Measurements from ENCODE around the gene STK25. TPM values are rescaled to one million over a fixed set of nuclear protein-coding genes. Genes with fewer than 3 reads are reported as not detected.
"Not testable (repeated sequence)": the region's sequence is repeated elsewhere in the genome, so short reads cannot be mapped to it uniquely, and the experiment has no call there.

STK25 gene
- polyA plus RNA-seq, 2 of the 4 experiments (the other 2 are of a cell fraction) = 101 to 138 TPM

DNA sequence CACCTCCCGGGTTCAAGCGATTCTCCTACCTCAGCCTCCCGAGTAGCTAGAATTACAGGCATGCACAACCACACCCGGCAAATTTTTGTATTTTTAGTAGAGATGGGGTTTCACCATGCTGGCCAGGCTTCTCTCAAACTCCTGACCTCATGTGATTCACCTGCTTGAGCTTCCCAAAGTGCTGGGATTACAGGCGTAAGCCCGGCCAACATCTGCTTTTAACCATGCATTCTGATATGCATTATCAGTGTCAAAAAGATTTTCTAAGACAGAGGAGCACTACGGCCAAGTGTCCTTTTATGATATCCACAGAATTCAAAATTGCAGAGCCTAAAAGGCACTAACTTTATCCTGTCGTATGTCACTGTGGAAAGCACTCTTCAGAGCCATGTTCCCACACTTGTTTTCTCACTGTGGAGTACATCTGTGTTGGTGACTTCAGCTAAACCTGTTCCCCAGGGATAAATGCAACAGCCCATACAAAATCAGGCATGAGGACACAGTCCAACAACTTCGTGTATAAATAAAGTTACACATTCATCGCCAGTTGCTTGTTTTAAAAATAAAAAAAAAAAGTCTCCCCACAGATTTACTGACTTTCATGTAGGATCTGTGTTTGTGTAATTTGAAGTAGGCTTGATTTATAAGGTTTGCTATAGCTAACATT is 56.4 kb downstream of the STK25 start (continued):
- TF ChIP-seq, protein P1, sequence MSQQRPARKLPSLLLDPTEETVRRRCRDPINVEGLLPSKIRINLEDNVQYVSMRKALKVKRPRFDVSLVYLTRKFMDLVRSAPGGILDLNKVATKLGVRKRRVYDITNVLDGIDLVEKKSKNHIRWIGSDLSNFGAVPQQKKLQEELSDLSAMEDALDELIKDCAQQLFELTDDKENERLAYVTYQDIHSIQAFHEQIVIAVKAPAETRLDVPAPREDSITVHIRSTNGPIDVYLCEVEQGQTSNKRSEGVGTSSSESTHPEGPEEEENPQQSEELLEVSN (IDR thresholded peaks at IDR 0.05; ENCODE audit: borderline replicate concordance, low read depth) = no peak
- no peak for TF ChIP-seq MAFK (IDR thresholded peaks at IDR 0.05; ENCODE audit: partially characterized antibody)
- TF ChIP-seq, protein P2, sequence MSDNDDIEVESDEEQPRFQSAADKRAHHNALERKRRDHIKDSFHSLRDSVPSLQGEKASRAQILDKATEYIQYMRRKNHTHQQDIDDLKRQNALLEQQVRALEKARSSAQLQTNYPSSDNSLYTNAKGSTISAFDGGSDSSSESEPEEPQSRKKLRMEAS (IDR thresholded peaks at IDR 0.05) = no peak
- TF ChIP-seq, protein P3, sequence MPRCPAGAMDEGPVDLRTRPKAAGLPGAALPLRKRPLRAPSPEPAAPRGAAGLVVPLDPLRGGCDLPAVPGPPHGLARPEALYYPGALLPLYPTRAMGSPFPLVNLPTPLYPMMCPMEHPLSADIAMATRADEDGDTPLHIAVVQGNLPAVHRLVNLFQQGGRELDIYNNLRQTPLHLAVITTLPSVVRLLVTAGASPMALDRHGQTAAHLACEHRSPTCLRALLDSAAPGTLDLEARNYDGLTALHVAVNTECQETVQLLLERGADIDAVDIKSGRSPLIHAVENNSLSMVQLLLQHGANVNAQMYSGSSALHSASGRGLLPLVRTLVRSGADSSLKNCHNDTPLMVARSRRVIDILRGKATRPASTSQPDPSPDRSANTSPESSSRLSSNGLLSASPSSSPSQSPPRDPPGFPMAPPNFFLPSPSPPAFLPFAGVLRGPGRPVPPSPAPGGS (IDR thresholded peaks at IDR 0.05) = no peak
- no peak for TF ChIP-seq CHD4 (IDR thresholded peaks at IDR 0.05; ENCODE audit: borderline replicate concordance)
- TF ChIP-seq ESRRA (IDR thresholded peaks at IDR 0.05; ENCODE audit: borderline replicate concordance, low read length) = no peak

DNA sequence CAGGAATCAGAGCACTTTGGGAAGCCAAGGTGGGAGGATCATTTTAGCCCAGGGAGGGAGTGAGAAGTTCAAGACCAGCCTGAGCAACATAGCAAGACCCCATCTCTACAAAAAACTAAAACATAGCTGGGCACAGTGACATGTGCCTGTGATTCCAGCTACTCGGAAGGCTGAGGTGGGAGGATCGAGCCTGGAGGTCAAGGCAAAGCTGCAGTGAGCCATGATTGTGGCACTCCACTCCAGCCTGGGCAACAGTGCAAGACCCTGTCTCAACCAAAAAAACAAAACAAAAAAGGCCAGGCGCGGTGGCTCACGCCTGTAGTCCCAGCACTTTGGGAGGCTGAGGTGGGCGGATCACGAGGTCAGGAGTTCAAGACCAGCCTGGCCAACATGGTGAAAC is 58.3 kb downstream of the STK25 start:
- FAIRE-seq; H3K4me2 ChIP-seq; H3K9me3 ChIP-seq; H3K27ac ChIP-seq; H3K4me3 ChIP-seq; ATAC-seq; CTCF ChIA-PET; DNase-seq (ENCODE audit: low read depth in 1 of 2, low spot score in 1 of 2); POLR2A ChIA-PET; H3K4me1 ChIP-seq: not testable (repeated sequence)
- WGBS (ENCODE audit: missing lambda C conversion rate) = 95% methylated on average over 7 of the region's 7 CpGs

DNA sequence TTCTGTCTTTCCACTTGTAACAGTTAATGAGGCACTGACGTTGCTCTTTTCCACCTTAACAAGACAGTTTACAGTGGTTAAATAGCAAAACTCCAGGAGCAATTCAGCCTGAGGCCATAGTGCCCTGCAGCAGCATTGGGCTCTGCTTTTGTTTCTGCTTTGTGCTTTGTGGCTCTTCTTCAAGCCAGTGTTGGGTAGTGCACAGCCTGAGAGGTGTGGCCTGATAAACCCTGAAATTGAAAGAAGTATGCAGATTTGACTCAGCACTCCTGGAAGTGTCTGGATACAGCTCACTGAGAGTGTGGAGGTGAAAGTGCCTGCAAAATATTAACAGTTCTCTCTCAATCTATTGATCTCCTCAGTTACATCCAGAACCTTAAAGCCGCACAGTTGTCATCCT is 63.0 kb downstream of the STK25 start:
- Histone ChIP-seq H3K27ac (no peak overlapping the region), H3K4me1 (no peaks in the 10 kb centered on the region), H3K9me3 (no peaks in the 10 kb centered on the region), H3K4me2 (no peak overlapping the region), H3K4me3 (no peak overlapping the region)
- DNase-seq (ENCODE audit: low read depth in 1 of 2, low spot score in 1 of 2) (no peak), FAIRE-seq (no peak), ATAC-seq (no peak)
- TF ChIP-seq TP53 (CRISPR knock-in tag; IDR thresholded peaks at IDR 0.05) (no peak), FOXS1 (CRISPR knock-in tag; IDR thresholded peaks at IDR 0.05) (no peak), MAFK (IDR thresholded peaks at IDR 0.05; ENCODE audit: partially characterized antibody) (no peak), EP300 (IDR thresholded peaks at IDR 0.05) (no peak), CBX2 (IDR thresholded peaks at IDR 0.05; ENCODE audit: borderline replicate concordance, low read depth) (no peak), MAZ (IDR thresholded peaks at IDR 0.05; ENCODE audit: borderline replicate concordance, low read depth, low read length) (no peak), RARB (CRISPR knock-in tag; IDR thresholded peaks at IDR 0.05) (no peak), HEYL (CRISPR knock-in tag; IDR thresholded peaks at IDR 0.05) (no peak)
- TF ChIP-seq, protein P2 (IDR thresholded peaks at IDR 0.05) = no peak
- TF ChIP-seq, protein P4, sequence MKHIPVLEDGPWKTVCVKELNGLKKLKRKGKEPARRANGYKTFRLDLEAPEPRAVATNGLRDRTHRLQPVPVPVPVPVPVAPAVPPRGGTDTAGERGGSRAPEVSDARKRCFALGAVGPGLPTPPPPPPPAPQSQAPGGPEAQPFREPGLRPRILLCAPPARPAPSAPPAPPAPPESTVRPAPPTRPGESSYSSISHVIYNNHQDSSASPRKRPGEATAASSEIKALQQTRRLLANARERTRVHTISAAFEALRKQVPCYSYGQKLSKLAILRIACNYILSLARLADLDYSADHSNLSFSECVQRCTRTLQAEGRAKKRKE (CRISPR knock-in tag; IDR thresholded peaks at IDR 0.05; ENCODE audit: low read depth) = no peak
- 93% methylated on average over 2 of the region's 2 CpGs for WGBS (ENCODE audit: missing lambda C conversion rate)
- ChIA-PET POLR2A (no interaction called here), CTCF (no interaction called here)

DNA sequence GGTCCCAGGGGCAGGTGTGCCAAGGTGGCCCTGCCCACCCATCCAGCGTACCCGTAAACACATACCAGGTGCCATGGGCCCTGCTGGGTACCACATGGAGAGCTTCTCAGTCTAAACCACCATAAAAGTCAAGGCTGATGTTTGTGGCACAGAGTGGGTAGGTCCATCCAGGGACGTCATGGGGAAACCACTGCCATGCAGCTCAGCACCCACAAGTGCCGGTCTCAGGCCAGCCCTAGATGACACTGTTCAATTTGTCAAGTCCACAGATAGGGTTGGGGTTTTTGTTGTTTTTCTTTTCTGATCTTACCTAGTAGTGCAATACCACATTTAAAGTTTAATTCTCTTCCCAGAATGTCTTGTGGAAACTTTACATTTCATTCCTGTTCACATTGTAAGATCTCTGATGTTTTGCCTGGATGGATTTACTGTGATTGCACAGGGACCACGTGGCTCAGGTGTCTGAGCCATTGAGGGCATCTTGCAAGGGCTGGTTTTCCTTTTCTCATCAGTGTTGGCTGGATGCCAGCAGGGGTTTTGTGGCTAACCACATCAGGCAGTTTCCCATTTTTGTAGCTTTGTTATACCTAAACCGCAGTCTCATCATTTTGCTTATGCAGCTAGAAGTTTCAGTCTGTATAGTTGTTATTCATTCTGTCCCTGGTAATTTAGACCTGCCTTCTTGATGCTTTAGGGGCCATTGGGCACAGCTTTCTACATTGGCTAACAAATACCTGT is 64.7 kb downstream of the STK25 start:
- Histone ChIP-seq H3K9me3 (no peaks in the 10 kb centered on the region), H3K4me1 (no peaks in the 10 kb centered on the region), H3K27ac (no peak overlapping the region), H3K4me2 (no peak overlapping the region), H3K4me3 (no peak overlapping the region)
- FAIRE-seq (no peak), ATAC-seq (no peak), DNase-seq (ENCODE audit: low read depth in 1 of 2, low spot score in 1 of 2) (no peak)
- POLR2A ChIA-PET = no interaction called here
- no peak for TF ChIP-seq MAZ (IDR thresholded peaks at IDR 0.05; ENCODE audit: borderline replicate concordance, low read depth, low read length)
- TF ChIP-seq NFE2L2 (conservative IDR thresholded peaks at IDR 0.05; ENCODE audit: low read length) = no peak
- TF ChIP-seq CHD2 (IDR thresholded peaks at IDR 0.05; ENCODE audit: low read length, partially characterized antibody) = no peak
- TF ChIP-seq TFCP2L1 (CRISPR knock-in tag; IDR thresholded peaks at IDR 0.05) = no peak
- TF ChIP-seq CHD4 (IDR thresholded peaks at IDR 0.05; ENCODE audit: borderline replicate concordance) = no peak
- no peak for TF ChIP-seq RFX5 (IDR thresholded peaks at IDR 0.05)
- TF ChIP-seq JUNB (IDR thresholded peaks at IDR 0.05) = no peak
- TF ChIP-seq MAFK (IDR thresholded peaks at IDR 0.05; ENCODE audit: partially characterized antibody) = peak; percentile 28
- CTCF ChIA-PET = interaction anchor here (0.8 kb wide), 1 partner anchor 9 kb away, joined by 3 read pairs; no protein-coding TSS in a partner anchor
- 91% methylated on average over 6 of the region's 6 CpGs for WGBS (ENCODE audit: missing lambda C conversion rate)

Measured in A549 (cell line).